Measurements from ENCODE around the gene F2R.
"Not testable (repeated sequence)": the region's sequence is repeated elsewhere in the genome, so short reads cannot be mapped to it uniquely, and the experiment has no call there.

Gene F2R

DNA sequence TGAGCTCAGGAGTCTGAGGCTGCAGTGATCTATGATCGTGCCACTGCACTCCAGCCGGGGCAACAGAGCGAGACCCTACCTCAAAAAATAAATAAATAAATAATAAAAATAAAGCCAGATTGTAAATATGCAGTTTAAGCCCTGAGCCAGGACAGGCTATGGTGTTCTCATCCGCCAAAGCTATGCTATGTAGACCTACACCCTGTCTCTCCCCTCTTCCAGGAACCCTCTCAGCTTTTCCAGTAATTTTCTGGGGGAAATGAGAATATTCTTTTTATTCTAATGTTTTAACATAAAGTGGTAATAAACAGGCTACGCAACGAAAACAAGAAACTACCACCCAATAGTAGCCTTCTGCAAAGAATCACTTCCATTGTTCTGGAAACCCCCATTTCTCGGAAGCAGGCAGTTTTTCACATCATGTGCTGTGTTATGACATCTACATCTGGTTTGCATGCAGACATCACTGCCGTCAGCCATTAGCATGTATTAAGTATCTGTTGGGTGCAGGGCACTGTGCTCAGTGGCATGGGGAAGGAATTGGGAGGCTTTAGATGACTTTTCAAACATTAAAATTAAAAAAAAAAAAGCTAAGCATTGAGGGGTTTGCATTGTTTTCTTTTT is 38.0 kb upstream of the F2R start:
- no peaks in the 10 kb centered on the region for H3K27me3 ChIP-seq (ENCODE audit: low read depth, low read length)
- TF ChIP-seq, protein P1, sequence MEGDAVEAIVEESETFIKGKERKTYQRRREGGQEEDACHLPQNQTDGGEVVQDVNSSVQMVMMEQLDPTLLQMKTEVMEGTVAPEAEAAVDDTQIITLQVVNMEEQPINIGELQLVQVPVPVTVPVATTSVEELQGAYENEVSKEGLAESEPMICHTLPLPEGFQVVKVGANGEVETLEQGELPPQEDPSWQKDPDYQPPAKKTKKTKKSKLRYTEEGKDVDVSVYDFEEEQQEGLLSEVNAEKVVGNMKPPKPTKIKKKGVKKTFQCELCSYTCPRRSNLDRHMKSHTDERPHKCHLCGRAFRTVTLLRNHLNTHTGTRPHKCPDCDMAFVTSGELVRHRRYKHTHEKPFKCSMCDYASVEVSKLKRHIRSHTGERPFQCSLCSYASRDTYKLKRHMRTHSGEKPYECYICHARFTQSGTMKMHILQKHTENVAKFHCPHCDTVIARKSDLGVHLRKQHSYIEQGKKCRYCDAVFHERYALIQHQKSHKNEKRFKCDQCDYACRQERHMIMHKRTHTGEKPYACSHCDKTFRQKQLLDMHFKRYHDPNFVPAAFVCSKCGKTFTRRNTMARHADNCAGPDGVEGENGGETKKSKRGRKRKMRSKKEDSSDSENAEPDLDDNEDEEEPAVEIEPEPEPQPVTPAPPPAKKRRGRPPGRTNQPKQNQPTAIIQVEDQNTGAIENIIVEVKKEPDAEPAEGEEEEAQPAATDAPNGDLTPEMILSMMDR (IDR thresholded peaks at IDR 0.05; ENCODE audit: low read depth, low read length): no peak
- no peak for TF ChIP-seq EZH2phosphoT487 (IDR thresholded peaks at IDR 0.05; ENCODE audit: low read depth)

GRCh38 chr5:76679231-76679630 is 36.7 kb upstream of the F2R start:
- Histone ChIP-seq H3K9ac (ENCODE audit: low read length) (no peak overlapping the region), H3K27ac (ENCODE audit: low read length) (no peak overlapping the region)
- TF ChIP-seq EZH2phosphoT487 (IDR thresholded peaks at IDR 0.05; ENCODE audit: low read depth): no peak
- TF ChIP-seq, protein P1 (IDR thresholded peaks at IDR 0.05; ENCODE audit: low read depth, low read length): no peak

More for the DNA sequence above, 38.0 kb upstream of the F2R start:
- Histone ChIP-seq H3K79me2 (ENCODE audit: low read length) (no peaks in the 10 kb centered on the region), H2AFZ (ENCODE audit: low read depth, low read length) (no peak overlapping the region), H3K9ac (ENCODE audit: low read length) (no peak overlapping the region), H3K27ac (ENCODE audit: low read length) (no peak overlapping the region), H4K20me1 (ENCODE audit: insufficient read depth, low read length) (no peaks in the 10 kb centered on the region), H3K4me1 (ENCODE audit: low read length) (peaks cover 17% of the 10 kb centered on the region), H3K4me2 (ENCODE audit: low read length) (peak overlapping the region; percentile 19), H3K9me3 (ENCODE audit: insufficient read depth, low read length) (no peaks in the 10 kb centered on the region), H3K36me3 (replicated peaks; ENCODE audit: low read depth, low read length) (no peaks in the 10 kb centered on the region), H3K4me3 (ENCODE audit: low read length) (no peak overlapping the region)

GRCh38 chr5:76680826-76681225 is 35.1 kb upstream of the F2R start:
- H3K79me2 ChIP-seq (ENCODE audit: low read length); H2AFZ ChIP-seq (ENCODE audit: low read depth, low read length); H3K27ac ChIP-seq (ENCODE audit: low read length); H3K27me3 ChIP-seq (ENCODE audit: low read depth, low read length); H3K4me2 ChIP-seq (ENCODE audit: low read length); H4K20me1 ChIP-seq (ENCODE audit: insufficient read depth, low read length); H3K9me3 ChIP-seq (ENCODE audit: insufficient read depth, low read length); H3K9ac ChIP-seq (ENCODE audit: low read length); H3K36me3 ChIP-seq (replicated peaks; ENCODE audit: low read depth, low read length); H3K4me3 ChIP-seq (ENCODE audit: low read length): not testable (repeated sequence)
- H3K4me1 ChIP-seq (ENCODE audit: low read length): peaks cover 17% of the 10 kb centered on the region

More at GRCh38 chr5:76679231-76679630, 36.7 kb upstream of the F2R start:
- no peak overlapping the region for H2AFZ ChIP-seq (ENCODE audit: low read depth, low read length)
- H3K36me3 ChIP-seq (replicated peaks; ENCODE audit: low read depth, low read length): no peaks in the 10 kb centered on the region
- H3K4me3 ChIP-seq (ENCODE audit: low read length): no peak overlapping the region
- H4K20me1 ChIP-seq (ENCODE audit: insufficient read depth, low read length): no peaks in the 10 kb centered on the region
- peaks cover 17% of the 10 kb centered on the region for H3K4me1 ChIP-seq (ENCODE audit: low read length)
- no peak overlapping the region for H3K4me2 ChIP-seq (ENCODE audit: low read length)
- no peaks in the 10 kb centered on the region for H3K27me3 ChIP-seq (ENCODE audit: low read depth, low read length)
- no peaks in the 10 kb centered on the region for H3K9me3 ChIP-seq (ENCODE audit: insufficient read depth, low read length)
- H3K79me2 ChIP-seq (ENCODE audit: low read length): no peaks in the 10 kb centered on the region

DNA sequence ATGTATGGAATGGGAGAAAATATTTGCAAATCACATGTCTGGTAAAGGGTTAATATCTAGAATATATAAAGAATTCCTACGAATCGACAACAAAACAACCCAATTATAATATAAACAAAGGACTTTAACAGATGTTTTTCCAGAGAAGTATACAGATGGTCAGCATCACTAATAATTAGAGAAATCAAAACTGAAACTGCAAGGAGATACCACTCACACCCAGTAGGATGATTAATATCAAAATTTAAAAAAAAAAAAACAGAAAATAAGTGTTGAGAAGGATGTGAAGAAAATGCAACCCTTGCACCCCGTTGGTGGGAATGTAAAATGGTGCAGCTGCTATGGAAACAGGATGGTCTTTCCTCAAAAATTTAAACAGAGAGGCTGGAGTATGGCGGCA is 34.6 kb upstream of the F2R start:
- H3K27me3 ChIP-seq (ENCODE audit: low read depth, low read length): no peaks in the 10 kb centered on the region
- no peaks in the 10 kb centered on the region for H3K36me3 ChIP-seq (replicated peaks; ENCODE audit: low read depth, low read length)
- TF ChIP-seq, protein P1 (IDR thresholded peaks at IDR 0.05; ENCODE audit: low read depth, low read length): no peak
- TF ChIP-seq EZH2phosphoT487 (IDR thresholded peaks at IDR 0.05; ENCODE audit: low read depth): no peak
- H3K79me2 ChIP-seq (ENCODE audit: low read length): no peaks in the 10 kb centered on the region
- no peak overlapping the region for H3K4me2 ChIP-seq (ENCODE audit: low read length)
- H3K27ac ChIP-seq (ENCODE audit: low read length): no peak overlapping the region
- no peak overlapping the region for H2AFZ ChIP-seq (ENCODE audit: low read depth, low read length)
- H3K9ac ChIP-seq (ENCODE audit: low read length): no peak overlapping the region
- peaks cover 17% of the 10 kb centered on the region for H3K4me1 ChIP-seq (ENCODE audit: low read length)
- no peak overlapping the region for H3K4me3 ChIP-seq (ENCODE audit: low read length)
- no peaks in the 10 kb centered on the region for H4K20me1 ChIP-seq (ENCODE audit: insufficient read depth, low read length)
- no peaks in the 10 kb centered on the region for H3K9me3 ChIP-seq (ENCODE audit: insufficient read depth, low read length)

Data from OCI-LY3 (cell line).